Measurements from ENCODE around the gene HTR1D. TPM values are rescaled to one million over a fixed set of nuclear protein-coding genes. Genes with fewer than 3 reads are reported as not detected.

The HTR1D gene
- polyA plus RNA-seq, 1 donor from 2014 or later = not detected

- Histone ChIP-seq H3K9me3 (ENCODE audit: low read length) (no peaks in the 10 kb centered on the region), H3K9ac (ENCODE audit: low read length) (no peak overlapping the region), H3K9me2 (ENCODE audit: insufficient read depth, low read length) (no peaks in the 10 kb centered on the region), H3K27me3 (ENCODE audit: insufficient read depth, low read depth, low read length) (no peaks in the 10 kb centered on the region), H3K4me2 (ENCODE audit: low read length) (no peak overlapping the region), H3F3A (ENCODE audit: insufficient read depth, low read length, poor library complexity, severe bottlenecking) (no peaks in the 10 kb centered on the region), H3K36me3 (ENCODE audit: insufficient read depth, low read length) (no peaks in the 10 kb centered on the region), H4K20me1 (ENCODE audit: insufficient read depth) (no peaks in the 10 kb centered on the region), H2AFZ (ENCODE audit: low read depth, low read length) (no peak overlapping the region), H3K79me2 (replicated peaks; ENCODE audit: insufficient read depth, low read length) (peaks cover 29% of the 10 kb centered on the region), H3K4me3 (ENCODE audit: low read length) (no peak overlapping the region), H3K27ac (ENCODE audit: low read length) (no peak overlapping the region)
- TF ChIP-seq RAD21 (conservative IDR thresholded peaks at IDR 0.05) (no peak), TAF1 (IDR thresholded peaks at IDR 0.05; ENCODE audit: low read depth) (no peak), POLR2AphosphoS5 (IDR thresholded peaks at IDR 0.05) (no peak), REST (IDR thresholded peaks at IDR 0.05; ENCODE audit: borderline replicate concordance) (no peak), EZH2 (IDR thresholded peaks at IDR 0.05; ENCODE audit: borderline replicate concordance, insufficient read depth, low read length, poor library complexity, severe bottlenecking) (no peak)
Observed at GRCh38 chr1:23150742-23151141, 66.6 kb downstream of the HTR1D start.

GRCh38 chr1:23150125-23150524, 67.2 kb downstream of the HTR1D start:
- no peaks in the 10 kb centered on the region for H3K9me3 ChIP-seq (ENCODE audit: low read length)
- no peaks in the 10 kb centered on the region for H3K27me3 ChIP-seq (ENCODE audit: insufficient read depth, low read depth, low read length)
- no peak overlapping the region for H3K27ac ChIP-seq (ENCODE audit: low read length)
- peaks cover 29% of the 10 kb centered on the region for H3K79me2 ChIP-seq (replicated peaks; ENCODE audit: insufficient read depth, low read length)
- no peaks in the 10 kb centered on the region for H4K20me1 ChIP-seq (ENCODE audit: insufficient read depth)
- no peak overlapping the region for H3K4me2 ChIP-seq (ENCODE audit: low read length)
- TF ChIP-seq RAD21 (conservative IDR thresholded peaks at IDR 0.05) (no peak), SMC3 (conservative IDR thresholded peaks at IDR 0.05; ENCODE audit: poor library complexity) (no peak), EZH2 (IDR thresholded peaks at IDR 0.05; ENCODE audit: borderline replicate concordance, insufficient read depth, low read length, poor library complexity, severe bottlenecking) (no peak), CTCF (IDR thresholded peaks at IDR 0.05; ENCODE audit: poor library complexity, severe bottlenecking) (no peak), MXI1 (conservative IDR thresholded peaks at IDR 0.05; ENCODE audit: poor library complexity, severe bottlenecking) (no peak), REST (IDR thresholded peaks at IDR 0.05; ENCODE audit: borderline replicate concordance) (no peak), EP300 (conservative IDR thresholded peaks at IDR 0.05; ENCODE audit: poor library complexity, severe bottlenecking) (no peak), POLR2AphosphoS5 (IDR thresholded peaks at IDR 0.05) (no peak), TAF1 (IDR thresholded peaks at IDR 0.05; ENCODE audit: low read depth) (no peak)
- H3K9ac ChIP-seq (ENCODE audit: low read length) = no peak overlapping the region
- H3K9me2 ChIP-seq (ENCODE audit: insufficient read depth, low read length) = no peaks in the 10 kb centered on the region
- no peak overlapping the region for H3K4me3 ChIP-seq (ENCODE audit: low read length)
- no peak overlapping the region for H2AFZ ChIP-seq (ENCODE audit: low read depth, low read length)
- no peaks in the 10 kb centered on the region for H3F3A ChIP-seq (ENCODE audit: insufficient read depth, low read length, poor library complexity, severe bottlenecking)
- H3K36me3 ChIP-seq (ENCODE audit: insufficient read depth, low read length) = no peaks in the 10 kb centered on the region
